Measurements from ENCODE around the gene GSDME. TPM values are rescaled to one million over a fixed set of nuclear protein-coding genes. Genes with fewer than 3 reads are reported as not detected.
A peak's percentile ranks its signal among the peaks of the same experiment; 100 is the strongest.

GSDME gene
- total RNA-seq, 1 donor from 2014 or later, result 9.3 TPM

DNA sequence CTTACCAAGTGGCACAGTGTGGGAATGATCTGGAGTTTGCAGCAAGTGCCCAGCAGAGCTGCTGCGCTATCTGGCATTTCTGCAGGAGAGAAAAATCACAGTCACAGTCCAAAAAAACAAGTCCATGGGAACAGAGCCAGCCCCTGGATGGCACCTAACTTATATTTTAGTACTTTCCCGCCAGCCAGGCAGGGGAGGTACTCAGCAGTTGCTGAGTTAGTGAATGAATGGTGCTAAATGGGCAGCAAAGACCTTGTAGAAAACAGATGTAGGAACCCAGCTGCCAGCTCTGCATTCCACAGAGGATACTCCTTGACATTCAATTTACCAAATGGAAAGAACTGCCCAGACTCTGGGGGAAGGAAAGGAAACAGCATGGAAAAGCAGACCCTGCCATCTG, 54.5 kb downstream of the GSDME start:
- no peak overlapping the region for H3K4me3 Mint-ChIP-seq
- peaks cover 4% of the 10 kb centered on the region for H3K36me3 Mint-ChIP-seq
- no peak overlapping the region for H3K27ac Mint-ChIP-seq
- H3K4me1 Mint-ChIP-seq, result peaks cover 17% of the 10 kb centered on the region
- TF ChIP-seq, protein P1, sequence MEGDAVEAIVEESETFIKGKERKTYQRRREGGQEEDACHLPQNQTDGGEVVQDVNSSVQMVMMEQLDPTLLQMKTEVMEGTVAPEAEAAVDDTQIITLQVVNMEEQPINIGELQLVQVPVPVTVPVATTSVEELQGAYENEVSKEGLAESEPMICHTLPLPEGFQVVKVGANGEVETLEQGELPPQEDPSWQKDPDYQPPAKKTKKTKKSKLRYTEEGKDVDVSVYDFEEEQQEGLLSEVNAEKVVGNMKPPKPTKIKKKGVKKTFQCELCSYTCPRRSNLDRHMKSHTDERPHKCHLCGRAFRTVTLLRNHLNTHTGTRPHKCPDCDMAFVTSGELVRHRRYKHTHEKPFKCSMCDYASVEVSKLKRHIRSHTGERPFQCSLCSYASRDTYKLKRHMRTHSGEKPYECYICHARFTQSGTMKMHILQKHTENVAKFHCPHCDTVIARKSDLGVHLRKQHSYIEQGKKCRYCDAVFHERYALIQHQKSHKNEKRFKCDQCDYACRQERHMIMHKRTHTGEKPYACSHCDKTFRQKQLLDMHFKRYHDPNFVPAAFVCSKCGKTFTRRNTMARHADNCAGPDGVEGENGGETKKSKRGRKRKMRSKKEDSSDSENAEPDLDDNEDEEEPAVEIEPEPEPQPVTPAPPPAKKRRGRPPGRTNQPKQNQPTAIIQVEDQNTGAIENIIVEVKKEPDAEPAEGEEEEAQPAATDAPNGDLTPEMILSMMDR (IDR thresholded peaks at IDR 0.05; ENCODE audit: unreplicated experiment), result no peak
- H3K27me3 Mint-ChIP-seq (ENCODE audit: low read depth), result no peaks in the 10 kb centered on the region
- no peak for DNase-seq (ENCODE audit: low spot score in 2 of 2, unreplicated experiment in 2 of 2)
- no peaks in the 10 kb centered on the region for H3K9me3 Mint-ChIP-seq

DNA sequence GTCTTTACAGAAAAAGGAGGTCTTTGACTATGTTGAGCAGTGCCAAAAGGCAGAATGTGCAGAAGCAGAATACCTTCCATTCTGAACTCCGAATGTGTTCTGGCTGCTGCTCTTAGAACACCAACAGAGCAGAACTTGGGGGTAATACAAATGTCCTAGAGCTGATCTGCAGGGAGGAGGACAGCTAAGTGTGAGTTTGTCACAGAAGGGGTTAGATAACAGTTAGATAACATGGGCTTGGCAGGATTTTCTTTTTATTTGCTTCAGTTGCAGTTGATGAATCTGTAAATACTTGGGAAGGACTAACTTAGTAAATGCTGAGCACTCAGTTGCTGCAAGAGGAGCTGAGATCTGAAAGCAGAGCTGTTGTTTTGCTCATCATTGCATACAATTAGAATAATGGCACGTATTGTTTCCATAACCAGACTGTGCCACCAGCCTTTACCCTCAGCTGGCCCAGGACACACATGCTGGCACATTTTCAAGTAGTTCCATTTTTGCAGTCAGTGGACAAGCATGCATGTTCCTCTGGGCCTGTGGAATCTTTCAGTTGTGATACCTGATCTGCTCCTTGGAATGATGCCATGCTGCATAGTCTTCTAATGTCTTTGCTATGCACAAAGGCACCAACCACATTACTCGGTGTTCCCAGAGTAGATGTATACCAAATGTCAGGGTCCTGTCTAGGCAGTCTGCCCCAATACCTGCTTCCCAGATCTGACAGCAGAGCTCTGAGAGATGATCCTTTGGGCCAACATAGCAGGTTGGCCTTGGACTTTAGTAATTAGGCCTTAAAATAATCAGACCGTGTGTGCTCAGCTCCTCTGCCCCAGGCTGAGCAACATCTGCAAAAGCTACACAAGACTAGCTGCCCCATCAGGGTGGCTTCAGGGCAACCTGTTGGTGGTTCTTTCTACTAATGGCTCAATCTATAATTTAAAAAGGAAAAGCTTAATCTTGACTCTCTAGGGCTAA, 55.7 kb downstream of the GSDME start:
- no peak for DNase-seq (ENCODE audit: low spot score in 2 of 2, unreplicated experiment in 2 of 2)
- no peaks in the 10 kb centered on the region for H3K9me3 Mint-ChIP-seq
- H3K4me1 Mint-ChIP-seq, result peaks cover 17% of the 10 kb centered on the region
- peaks cover 5% of the 10 kb centered on the region for H3K36me3 Mint-ChIP-seq
- H3K4me3 Mint-ChIP-seq, result no peak overlapping the region
- no peaks in the 10 kb centered on the region for H3K27me3 Mint-ChIP-seq (ENCODE audit: low read depth)
- peak overlapping the region; percentile 0 for H3K27ac Mint-ChIP-seq
- TF ChIP-seq, protein P1 (IDR thresholded peaks at IDR 0.05; ENCODE audit: unreplicated experiment), result no peak

GRCh38 chr7:24700521-24701260, 56.6 kb downstream of the GSDME start:
- Mint-ChIP-seq H3K36me3 (peaks cover 5% of the 10 kb centered on the region), H3K9me3 (no peaks in the 10 kb centered on the region), H3K27ac (peak overlapping the region; percentile 0), H3K27me3 (ENCODE audit: low read depth) (no peaks in the 10 kb centered on the region), H3K4me1 (peaks cover 17% of the 10 kb centered on the region), H3K4me3 (no peak overlapping the region)
- TF ChIP-seq, protein P1 (IDR thresholded peaks at IDR 0.05; ENCODE audit: unreplicated experiment), result no peak
- no peak for DNase-seq (ENCODE audit: low spot score in 2 of 2, unreplicated experiment in 2 of 2)

GRCh38 chr7:24698531-24699266, 58.6 kb downstream of the GSDME start:
- Mint-ChIP-seq H3K27ac (no peak overlapping the region), H3K4me3 (no peak overlapping the region), H3K4me1 (peaks cover 17% of the 10 kb centered on the region), H3K27me3 (ENCODE audit: low read depth) (no peaks in the 10 kb centered on the region), H3K36me3 (peaks cover 10% of the 10 kb centered on the region), H3K9me3 (peaks cover 4% of the 10 kb centered on the region)
- DNase-seq (ENCODE audit: low spot score in 2 of 2, unreplicated experiment in 2 of 2), result no peak
- TF ChIP-seq, protein P1 (IDR thresholded peaks at IDR 0.05; ENCODE audit: unreplicated experiment), result no peak

- DNase-seq (ENCODE audit: low spot score in 2 of 2, unreplicated experiment in 2 of 2), result no peak
- Mint-ChIP-seq H3K9me3 (peaks cover 4% of the 10 kb centered on the region), H3K27me3 (ENCODE audit: low read depth) (no peaks in the 10 kb centered on the region), H3K4me1 (peaks cover 15% of the 10 kb centered on the region), H3K27ac (no peak overlapping the region), H3K36me3 (peaks cover 10% of the 10 kb centered on the region), H3K4me3 (no peak overlapping the region)
- TF ChIP-seq, protein P1 (IDR thresholded peaks at IDR 0.05; ENCODE audit: unreplicated experiment), result no peak
Observed at GRCh38 chr7:24697416-24697815, 59.8 kb downstream of the GSDME start.
